ENCODE data around the gene TMX1.

TMX1 gene

DNA sequence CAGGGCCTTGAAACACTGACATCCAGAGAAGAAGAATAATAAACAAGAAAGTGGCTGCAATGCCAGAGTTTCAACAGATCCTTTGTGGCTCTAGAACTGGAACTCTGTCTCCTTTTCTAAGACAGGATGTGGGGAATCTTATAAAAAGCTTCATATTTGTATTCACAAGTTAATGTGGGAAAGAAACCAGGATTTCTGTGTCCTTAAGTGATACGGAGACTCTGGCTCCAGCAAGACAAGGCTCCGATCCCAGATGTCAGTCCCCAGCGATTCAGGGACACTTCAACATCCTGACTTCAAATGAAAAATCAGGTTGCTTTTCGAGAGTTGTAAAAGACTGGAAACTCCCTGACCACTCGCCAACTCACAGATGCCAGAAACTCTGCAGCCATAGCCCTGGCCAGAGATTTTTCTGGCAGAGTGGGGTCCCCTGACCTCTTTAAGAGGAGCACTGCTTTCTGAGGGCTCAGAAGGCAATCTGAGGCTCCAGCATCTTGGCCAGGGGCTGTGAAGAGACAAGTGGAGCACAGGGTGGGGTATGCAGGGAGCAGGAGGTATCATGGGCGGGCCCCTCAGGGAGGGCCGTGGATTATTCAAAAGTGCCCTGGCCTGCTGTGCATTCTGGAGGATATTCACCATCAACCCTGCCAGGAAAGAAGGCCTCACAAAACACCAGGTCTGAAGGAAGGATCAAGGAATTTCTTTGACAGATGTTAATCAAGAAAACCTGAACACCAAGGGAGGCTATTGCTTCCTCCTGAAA lies 53.3 kb downstream of the TMX1 start:
- in situ Hi-C loops (cut with MboI; ENCODE audit: low sequenced_read_pairs), result no loop called here

GRCh38 chr14:51293912-51294389 lies 53.9 kb downstream of the TMX1 start:
- in situ Hi-C loops (cut with MboI; ENCODE audit: low sequenced_read_pairs), result no loop called here

- in situ Hi-C loops (cut with MboI; ENCODE audit: low sequenced_read_pairs), result no loop called here
Observed at GRCh38 chr14:51294951-51295525, 55.0 kb downstream of the TMX1 start.

- in situ Hi-C loops (cut with MboI; ENCODE audit: low sequenced_read_pairs), result no loop called here
Observed at GRCh38 chr14:51295646-51296263, 55.7 kb downstream of the TMX1 start.

DNA sequence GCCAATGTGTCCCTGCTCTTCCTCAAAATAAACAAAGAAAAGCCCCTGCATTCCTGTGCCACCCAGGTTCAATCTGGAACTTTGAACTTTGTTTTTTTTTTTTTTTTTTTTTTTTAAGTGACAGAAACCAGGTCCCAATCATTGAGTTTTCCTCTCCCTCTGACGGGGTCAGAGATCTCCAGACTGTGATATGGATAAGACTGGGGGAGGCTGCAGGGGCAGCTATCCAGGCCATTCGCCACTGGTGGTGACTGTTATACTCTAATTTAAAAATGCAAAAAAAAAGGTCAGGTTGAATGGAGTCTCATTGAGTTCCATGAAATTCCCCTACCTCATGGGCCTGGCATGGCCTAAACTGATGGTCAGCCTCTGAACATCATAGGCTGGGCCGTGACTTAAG lies 57.0 kb downstream of the TMX1 start:
- in situ Hi-C loops (cut with MboI; ENCODE audit: low sequenced_read_pairs), result no loop called here

GRCh38 chr14:51298895-51299294 lies 58.8 kb downstream of the TMX1 start:
- in situ Hi-C loops (cut with MboI; ENCODE audit: low sequenced_read_pairs), result no loop called here

DNA sequence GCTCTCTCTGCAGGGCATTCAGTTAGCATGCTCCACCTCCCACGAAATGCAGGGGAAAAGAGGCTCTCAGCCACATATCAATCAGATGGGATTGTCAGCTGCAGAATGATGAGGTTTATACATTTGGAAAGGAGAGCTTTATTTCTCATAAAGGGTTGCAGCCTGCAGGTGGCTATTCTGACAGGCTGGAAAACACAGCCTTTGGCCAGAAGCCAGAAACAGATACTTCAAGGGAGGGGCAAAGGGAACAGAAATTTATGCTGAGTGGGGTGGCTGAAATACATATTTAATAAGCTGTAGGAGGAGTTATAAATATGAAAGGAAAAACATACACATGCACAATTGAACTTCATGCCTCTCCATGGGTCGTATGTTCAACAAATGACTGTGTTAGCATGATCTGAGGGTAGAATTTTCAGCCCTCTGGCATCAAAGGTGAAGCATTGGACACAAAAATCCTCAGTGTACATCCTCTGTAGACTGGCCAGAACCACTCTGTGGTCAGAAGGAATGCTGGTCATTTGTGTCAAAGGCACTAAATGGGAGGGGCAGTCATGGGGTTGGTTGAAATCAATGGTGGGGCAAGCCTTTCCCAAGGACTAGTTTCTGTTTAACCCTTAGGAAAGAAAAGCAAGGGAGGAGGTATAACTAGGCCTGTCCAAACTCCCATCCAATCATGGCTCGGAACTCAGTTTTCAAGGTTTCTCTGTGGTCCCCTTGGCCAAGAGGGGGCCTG lies 62.4 kb downstream of the TMX1 start:
- in situ Hi-C loops (cut with MboI; ENCODE audit: low sequenced_read_pairs), result no loop called here

GRCh38 chr14:51304438-51304837 lies 64.4 kb downstream of the TMX1 start:
- in situ Hi-C loops (cut with MboI; ENCODE audit: low sequenced_read_pairs), result no loop called here

DNA sequence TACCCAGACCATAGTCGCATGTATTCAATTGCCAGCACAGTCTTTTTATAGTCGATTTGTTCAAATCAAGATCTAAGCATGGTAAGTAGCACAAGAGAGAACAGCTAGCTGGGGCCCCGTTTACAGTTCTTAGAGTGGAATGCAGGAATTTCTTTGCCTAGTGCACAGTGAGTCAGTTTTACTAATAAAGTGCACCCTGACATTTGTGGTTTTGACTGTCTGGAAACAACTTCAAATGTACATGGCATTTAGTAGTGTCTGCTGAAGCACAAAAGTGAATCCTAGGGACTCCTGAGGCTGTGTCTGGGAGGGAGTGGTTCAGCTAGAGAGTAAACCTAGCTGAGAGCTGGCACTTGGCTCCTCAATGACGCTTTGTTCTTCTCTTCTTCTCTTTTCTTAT lies 64.9 kb downstream of the TMX1 start:
- in situ Hi-C loops (cut with MboI; ENCODE audit: low sequenced_read_pairs), result no loop called here

GRCh38 chr14:51305751-51306150 lies 65.7 kb downstream of the TMX1 start:
- in situ Hi-C loops (cut with MboI; ENCODE audit: low sequenced_read_pairs), result no loop called here
